Fibroblast of lung (primary cell): ENCODE results near the gene USP19.

ENCODE experiments used
- EZH2 ChIP-seq: IDR thresholded peaks from 2 replicates; pipeline ENCODE4 v1.5.1; 2012; ENCODE audit warnings: low read length, control low read depth, mild to moderate bottlenecking; ENCODE audit errors: missing control alignments
- TF ChIP-seq, protein P1 (sequence below), 2 donors: IDR thresholded peaks in 1 of 2; conservative IDR thresholded peaks in 1 of 2; 1 replicate in 1 of 2; 2 replicates in 1 of 2; pipeline ENCODE4 v1.5.1; 2011 to 2012; ENCODE audit warnings: low read length in 2 of 2, control low read depth in 1 of 2, inconsistent platforms in 1 of 2, low read depth in 1 of 2, mild to moderate bottlenecking in 1 of 2

DNA sequence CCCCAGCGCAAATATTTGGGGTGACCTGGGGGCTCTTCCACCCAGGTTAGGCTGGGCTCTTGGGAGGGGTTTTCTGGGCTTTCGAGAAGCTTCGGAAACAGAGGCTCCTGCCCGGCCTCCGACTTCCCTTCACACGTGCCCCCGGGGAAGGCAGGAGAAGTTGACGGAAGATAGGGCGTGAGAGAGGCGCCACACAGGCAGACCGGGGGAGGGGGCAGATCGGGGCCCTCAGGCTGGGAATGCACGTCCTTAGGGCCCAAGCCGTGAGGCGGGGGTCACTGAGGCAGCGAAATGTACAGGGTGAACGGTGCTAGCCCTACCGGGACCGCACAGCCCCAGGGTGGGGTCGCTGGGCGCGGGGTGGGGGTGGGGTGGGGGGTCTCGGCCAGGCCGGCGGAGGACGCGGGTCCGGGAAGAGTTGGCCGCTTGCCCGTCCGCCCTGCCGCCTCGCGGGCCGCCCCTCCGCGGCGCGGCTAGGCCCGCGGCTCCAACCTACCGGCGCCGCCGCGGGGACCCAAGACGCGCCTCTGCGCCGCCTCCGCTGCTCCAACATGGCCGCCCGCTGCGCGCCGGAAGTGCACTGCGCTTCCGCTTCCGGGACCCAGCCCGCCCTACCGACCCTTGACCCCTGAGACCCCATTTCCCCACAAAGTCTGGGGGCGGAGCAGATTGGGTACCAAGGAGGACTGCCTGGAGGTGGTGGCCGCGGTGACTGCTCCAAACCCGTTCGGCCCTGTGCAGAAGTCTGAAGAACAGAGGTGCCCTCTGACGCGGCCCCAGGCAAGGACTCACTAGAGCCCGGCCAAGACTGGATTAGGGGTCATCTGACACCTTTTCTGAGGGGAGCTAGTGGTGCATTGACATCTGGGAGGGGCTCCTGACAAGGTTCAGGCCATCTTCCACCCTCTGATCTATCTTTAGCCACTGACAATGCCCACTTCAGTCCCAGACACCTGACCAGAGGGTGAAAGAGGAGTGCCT lies 45.4 kb upstream of the USP19 start, which contains the start of gene CCDC71:
- TF ChIP-seq EZH2, result no peak
- TF ChIP-seq, protein P1, sequence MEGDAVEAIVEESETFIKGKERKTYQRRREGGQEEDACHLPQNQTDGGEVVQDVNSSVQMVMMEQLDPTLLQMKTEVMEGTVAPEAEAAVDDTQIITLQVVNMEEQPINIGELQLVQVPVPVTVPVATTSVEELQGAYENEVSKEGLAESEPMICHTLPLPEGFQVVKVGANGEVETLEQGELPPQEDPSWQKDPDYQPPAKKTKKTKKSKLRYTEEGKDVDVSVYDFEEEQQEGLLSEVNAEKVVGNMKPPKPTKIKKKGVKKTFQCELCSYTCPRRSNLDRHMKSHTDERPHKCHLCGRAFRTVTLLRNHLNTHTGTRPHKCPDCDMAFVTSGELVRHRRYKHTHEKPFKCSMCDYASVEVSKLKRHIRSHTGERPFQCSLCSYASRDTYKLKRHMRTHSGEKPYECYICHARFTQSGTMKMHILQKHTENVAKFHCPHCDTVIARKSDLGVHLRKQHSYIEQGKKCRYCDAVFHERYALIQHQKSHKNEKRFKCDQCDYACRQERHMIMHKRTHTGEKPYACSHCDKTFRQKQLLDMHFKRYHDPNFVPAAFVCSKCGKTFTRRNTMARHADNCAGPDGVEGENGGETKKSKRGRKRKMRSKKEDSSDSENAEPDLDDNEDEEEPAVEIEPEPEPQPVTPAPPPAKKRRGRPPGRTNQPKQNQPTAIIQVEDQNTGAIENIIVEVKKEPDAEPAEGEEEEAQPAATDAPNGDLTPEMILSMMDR (conservative IDR thresholded peaks at IDR 0.05 in 1 of 2, IDR thresholded peaks at IDR 0.05 in 1 of 2; ENCODE audit: low read depth in 1 of 2, low read length in 2 of 2), result no peak
